GM19438 (cell line): ENCODE data around the gene ANKRD65.

Source experiments
- ATAC-seq: cut with Tn5 transposase; IDR thresholded peaks from one replicate; pipeline ENCODE4 v1.9.1; 2021; ENCODE audit warnings: low read depth; ENCODE audit not compliant: unreplicated experiment

The ANKRD65 gene

DNA sequence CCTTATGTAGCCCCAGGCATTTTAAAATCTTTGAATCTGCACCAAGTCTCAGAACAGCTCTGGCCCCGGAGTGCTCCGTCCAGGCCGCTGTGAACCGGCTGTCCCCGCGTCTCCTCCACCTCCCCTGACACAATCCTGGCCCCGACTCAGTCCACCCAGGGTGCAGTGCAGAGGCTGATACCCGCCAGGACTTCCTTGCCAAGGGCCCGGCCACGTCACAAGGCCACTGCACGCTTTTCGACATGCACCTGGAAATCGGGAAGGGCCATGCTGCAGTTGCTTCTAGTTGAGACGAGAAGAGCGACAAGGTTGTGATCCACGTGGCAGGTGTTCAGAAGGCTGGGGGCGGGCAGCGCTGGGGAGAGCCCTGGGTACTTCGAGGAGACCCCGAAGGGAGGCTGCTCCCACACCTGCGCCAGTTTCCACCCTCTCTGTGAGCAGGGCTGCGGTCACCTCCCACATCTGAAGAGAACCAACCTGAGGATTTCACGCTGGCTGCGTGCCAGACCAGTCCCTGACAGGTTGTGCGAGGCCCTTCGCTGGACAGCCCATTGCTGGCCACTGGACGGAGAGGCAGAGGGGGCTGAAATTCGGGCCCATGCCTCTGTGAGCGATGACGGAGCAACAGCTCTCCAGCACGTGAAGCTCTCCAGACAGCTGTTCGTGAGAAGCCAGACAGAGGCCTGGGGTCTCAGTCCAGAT lies 21.1 kb upstream of the ANKRD65 start:
- no peak for ATAC-seq

DNA sequence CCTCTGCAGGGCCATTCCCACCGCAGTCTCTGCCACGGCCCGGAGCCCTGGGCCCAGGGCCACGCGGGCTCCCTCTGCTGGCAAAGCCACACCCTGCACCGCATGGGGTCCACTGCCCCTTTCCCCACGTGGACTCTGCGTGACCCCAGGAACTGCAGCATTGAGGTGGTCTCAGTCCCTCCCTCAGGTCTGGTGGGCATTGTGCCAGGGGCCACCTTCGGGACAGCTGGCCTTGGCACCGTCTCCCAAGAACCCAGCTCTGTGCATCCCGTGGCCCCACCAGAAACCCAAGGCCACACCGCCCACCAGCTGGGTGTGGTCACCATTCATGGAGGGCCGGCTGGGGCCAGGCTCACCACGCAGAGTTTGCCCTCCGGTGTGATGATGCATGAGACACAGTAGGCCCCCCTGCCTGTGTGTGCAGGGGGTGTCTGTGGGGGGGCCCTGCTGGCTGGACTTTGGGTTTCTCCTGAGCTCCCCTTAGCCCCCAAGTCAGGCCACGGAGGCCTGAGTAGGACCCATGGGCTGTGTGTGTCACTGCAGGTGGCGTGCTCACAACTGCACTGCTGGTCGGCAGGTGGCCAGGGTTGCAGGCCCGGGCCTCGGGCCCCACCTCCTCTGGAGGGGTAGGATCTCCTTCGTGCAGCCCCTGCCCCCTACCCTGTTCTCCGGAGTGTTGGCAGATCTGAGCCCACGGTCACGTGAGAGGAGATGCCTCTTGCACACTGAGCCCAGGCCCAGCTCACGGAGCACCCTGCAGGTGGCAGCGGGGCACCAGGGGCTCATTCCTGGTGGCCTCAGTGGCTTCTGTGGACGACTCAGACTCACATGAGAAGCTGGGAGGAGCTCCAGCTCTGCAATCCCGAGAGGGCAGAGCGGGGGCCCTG lies 20.2 kb upstream of the ANKRD65 start:
- ATAC-seq, result no peak

DNA sequence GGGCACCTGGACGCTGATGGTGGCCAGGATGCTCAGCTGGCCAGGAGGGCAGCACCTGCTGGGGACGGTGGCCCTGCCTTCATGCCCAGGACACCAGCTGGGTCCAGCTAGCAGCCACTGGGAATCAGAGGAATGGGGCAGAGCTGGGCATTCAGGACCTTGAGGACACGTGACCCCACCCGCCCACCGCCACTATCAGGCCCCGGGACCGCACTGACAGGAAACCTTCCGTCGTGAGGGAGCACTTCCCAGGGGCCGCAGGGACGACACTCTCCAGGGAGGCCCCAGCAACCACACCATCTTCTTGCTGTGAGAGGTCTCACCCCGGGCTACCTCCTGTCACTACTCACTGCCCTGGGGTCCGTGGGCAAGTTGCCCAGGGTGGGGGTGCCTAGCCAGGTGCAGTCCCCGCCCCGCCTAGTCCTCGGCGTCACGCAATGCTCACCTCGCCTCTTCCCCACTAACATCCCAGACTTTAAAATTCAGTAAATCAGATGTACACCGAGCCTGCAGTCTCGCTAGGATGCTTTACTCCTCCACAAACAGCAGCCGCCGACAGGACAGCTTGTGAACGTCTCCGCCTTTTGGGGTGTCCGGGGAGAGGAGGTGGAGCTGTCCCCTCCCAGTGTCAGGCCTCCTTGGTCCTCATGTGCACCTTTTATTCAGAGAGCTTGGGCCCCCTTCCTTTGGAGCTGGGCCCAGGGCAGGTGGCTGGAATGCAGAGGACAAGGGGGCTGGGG lies 19.4 kb upstream of the ANKRD65 start:
- ATAC-seq, result no peak

DNA sequence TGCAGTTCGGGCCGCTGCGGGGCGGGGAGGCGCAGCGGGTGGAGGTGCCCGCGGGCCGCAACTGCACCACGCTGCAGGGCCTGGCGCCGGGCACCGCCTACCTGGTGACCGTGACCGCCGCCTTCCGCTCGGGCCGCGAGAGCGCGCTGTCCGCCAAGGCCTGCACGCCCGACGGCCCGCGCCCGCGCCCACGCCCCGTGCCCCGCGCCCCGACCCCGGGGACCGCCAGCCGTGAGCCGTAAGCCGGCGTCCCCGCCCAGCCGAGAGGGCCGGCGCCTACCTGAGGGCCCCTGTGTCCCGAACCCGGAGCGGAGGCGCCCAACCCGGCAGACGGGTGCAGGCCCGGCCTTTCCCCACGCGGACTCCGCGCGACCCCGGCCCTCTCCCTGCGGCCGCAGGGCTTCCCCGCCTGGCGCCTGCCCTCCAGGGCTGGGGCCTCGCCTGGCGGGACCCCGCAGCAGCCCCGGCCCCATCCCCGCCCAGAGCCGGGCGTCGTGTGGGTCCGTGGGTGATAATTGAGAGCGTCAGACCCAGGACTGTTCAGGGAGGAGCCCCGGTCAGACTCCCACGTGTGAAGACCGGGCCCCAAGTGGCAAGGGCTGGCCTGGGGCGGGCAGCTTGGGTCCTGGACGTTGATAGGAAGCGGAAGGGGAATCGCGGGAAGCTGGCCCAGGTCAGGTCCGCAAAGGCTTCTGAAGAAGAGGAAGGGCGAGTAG lies 18.6 kb upstream of the ANKRD65 start:
- no peak for ATAC-seq

DNA sequence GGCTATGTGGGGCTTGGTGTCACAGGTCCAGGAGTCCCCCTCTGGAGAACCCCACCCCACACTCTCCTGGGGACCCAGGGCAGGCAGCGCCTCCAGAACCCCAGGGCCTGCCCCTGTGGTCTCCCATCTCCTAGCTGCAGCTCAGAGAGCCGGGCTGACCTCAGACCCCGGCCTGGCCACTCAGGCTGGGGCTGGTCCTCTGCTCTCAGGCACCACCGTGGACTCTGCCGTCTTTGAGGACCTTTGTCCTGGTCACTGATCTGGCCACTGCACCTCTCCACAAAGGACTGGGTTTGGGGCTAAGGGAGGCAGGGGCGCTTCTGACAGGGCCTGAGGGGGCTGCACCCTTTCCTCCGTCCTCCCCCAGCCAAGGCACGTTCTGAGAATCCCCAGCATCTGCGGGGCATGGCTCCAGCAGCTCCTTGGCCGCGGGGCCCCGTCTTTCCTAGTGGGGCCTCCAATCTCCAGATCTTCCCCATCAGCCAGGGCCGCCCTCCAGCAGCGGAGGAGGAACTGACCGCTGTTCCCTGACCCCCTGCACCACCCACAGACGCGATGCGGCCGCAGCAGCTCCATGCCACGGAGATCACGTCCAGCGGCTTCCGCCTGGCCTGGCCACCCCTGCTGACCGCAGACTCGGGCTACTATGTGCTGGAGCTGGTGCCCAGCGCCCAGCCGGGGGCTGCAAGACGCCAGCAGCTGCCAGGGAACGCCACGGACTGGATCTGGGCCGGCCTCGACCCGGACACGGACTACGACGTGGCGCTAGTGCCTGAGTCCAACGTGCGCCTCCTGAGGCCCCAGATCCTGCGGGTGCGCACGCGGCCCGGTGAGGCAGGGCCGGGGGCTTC lies 17.7 kb upstream of the ANKRD65 start:
- ATAC-seq, result no peak

DNA sequence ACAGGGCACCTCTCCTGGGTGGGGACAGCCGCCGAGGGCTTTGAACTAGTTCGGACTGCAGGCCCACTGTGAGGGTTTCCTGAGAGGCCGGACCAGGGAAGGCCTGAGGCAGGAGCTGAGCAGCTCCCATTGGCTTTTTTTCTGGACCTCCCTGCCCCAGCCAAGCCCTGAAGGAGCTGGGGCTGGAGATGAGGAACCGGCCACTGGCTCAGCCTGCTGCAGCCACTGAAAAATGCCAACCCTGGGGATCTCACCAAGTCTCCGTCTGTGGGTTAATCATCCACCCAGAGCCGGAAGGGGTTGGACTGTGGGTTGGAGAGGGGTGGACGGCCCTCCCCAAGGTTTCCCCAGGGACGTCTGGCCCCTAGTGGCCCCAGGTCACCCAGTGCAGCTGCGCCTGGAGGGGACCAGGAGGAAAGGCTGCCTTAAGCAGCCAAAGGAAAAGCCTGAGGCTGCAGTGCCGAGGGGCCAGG lies 16.9 kb upstream of the ANKRD65 start:
- peak; percentile 56 for ATAC-seq

DNA sequence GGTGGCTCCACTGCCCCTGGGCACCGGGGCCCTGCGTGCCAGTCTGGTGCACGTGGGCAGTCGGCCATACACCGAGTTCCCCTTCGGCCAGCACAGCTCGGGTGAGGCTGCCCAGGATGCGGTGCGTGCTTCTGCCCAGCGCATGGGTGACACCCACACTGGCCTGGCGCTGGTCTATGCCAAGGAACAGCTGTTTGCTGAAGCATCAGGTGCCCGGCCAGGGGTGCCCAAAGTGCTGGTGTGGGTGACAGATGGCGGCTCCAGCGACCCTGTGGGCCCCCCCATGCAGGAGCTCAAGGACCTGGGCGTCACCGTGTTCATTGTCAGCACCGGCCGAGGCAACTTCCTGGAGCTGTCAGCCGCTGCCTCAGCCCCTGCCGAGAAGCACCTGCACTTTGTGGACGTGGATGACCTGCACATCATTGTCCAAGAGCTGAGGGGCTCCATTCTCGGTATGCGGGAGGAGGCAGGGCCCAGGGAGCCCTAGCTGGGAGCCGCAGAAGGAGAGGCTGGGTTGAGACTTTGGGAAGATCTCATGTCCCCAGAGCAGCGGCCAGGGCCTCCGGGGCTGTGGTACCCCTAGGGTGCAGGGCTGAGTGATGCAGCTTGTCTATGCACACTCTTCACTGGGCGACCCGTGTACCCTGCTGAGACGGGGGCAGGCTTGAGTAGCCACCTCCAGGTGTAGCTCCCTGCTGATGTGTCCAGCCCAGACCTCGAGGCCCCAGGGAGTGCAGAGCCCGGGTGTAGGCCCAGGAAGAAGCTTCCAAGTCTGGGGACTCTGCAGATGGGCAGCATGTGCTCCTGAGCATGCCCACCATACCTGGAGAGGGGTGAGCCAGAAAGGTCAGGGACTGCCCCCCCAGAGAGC lies 16.2 kb upstream of the ANKRD65 start:
- ATAC-seq, result no peak

DNA sequence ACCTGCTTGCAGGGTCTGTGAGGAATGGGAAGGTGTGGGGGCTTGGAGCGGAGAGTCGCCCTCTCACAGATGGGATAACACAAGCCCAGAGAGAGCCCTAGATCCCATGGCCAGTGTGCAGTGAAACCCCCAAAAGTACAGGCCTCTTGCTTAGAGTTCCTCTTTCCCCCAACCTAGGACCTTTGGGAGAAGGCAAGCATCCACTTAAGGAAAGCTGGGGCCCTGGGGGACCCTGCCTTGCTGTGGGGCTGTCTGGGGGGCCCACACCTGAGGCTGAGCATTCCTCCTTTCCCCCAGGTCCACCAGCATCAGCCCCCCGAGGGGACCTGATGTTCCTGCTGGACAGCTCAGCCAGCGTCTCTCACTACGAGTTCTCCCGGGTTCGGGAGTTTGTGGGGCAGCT lies 15.6 kb upstream of the ANKRD65 start:
- ATAC-seq, result no peak

DNA sequence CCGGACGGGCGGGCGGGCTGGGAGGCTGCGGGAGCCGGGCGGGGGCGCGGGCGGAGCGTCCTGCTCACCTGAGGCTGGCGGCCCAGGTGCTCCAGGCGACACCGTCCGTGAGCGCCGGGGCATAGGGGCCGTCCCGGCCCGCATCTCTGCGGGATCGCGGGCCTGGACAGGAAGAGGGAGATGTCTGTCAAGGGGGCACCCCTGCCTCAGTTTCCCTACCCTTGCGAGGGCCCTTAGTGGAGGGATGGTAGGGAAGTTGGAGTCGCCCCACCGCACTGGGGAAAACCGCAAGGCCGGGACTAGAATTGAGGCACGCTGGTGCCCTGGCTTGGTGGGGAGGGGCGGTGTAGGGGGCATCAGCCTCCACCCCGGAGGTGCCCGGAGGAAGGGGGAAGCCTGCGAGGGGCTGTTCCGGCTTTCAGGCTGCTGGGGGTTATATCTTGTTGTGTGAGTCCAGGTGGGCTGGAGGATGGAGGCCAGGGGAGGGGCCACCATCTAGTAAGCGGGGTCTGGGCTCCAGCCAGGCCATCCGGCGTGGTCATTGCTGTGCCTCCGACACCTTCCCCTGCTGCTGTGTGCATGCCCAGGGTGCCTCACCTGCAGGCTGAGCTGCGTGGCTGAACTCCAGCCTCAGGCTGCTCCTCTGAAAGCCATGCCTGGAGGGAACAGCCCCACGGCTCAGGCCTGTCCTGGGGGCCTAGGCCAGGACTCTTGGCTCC lies 15.0 kb upstream of the ANKRD65 start:
- no peak for ATAC-seq

DNA sequence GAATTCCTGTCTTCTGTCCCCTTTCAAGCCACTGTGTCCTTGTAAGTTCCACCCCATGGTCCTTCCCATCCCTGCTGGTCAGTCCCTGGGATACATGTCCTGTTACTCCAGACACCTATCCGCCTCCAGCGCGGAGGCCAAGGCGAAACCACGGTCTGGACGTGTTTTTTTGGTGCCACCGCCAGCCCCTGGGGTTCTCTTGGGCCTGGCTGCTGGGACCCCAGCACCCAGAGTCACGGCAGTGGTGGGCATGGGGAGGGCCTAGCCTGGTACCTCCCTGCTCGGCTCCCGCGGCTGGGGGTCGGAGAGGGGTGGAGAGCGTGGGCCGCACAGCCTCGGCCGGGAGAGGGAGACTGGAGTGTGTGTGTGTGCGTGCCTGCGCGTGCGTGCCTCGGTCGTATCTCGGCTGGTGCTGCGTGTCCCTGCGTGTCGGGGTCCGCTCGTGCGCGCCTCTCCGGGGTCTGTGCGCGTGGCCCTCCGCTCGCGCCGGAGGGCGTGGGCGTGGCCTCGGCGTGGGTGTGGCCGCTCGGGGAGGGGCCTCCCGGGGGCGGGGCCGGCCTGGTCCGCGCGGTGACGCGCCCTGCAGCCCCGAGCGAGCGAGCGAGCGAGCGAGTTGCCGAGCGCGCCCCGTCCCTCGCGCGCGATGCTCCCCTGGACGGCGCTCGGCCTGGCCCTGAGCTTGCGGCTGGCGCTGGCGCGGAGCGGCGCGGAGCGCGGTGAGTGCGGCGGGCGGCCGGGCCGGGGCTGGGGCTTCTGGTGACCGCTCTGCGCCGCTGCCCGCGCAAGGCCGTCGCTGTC lies 14.2 kb upstream of the ANKRD65 start, which contains the start of gene VWA1:
Gene VWA1, plus strand, starts transcription at position 585 of the 798 bp plus-strand sequence. Its CDS starts 59 bp downstream, at position 644.
- no peak for ATAC-seq

DNA sequence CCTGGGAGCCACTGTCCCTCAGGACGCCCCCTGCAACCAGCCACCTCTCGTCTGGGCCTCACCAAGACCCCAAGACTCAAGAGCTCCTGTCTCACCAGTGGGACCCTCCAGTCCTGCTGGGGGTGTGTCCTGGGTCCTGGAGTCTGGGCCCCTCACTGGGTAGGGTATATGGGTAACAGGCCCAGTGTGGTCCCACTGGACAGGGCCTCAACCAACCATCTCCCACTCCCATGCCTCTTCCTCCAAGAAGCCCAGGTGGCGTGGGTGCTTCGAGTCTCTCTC lies 13.7 kb upstream of the ANKRD65 start:
- no peak for ATAC-seq

DNA sequence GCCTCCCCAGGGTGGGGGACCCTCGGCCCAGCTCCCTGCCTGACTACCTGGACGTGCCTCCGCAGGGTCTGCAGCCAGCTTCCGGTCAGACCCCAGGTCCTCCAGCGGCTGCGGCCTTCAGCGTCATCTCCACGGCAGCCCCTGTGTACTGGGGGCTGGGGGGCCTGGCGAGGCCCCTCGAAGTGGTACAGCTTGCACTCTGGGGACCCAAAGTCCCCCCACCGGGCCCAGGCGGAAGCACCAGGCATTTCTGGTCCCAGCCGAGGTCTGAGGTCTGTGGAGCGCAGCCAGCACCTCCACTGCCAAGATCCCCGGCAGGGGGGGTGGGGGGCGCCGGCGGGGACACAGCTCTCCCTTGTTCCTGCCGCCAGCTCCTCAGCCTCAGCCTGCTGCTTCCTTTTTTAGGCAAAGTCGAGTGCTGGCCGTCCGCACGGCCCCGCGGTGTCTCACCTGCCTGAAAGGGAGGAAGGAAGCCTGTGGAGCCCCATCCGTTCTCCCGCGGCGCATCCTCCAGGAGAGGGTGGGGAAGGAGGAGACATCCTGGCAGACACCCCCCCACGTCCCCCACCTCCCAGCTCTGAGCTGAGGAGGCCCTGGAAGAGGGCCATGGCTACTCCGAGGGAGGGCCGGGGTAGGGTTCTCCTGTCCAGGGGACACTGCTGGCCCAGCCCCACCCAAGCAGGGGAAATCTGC lies 13.2 kb upstream of the ANKRD65 start:
- no peak for ATAC-seq

DNA sequence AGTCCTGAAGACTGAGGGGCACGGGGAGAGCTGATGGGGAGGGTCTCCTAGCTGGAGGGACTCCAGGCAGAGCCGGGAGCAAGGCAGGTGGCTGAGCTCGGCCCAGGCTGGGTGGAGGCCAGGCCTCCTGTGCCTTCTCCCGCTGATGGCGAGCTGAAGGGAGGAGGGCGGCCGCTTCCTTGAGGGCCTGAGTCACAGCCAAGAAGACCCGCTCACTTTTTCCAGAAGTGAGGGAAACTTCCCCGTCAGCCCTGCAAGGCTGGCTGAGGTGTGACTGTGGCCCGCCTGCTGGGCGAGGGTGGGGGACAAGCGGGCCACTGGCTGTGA lies 12.7 kb upstream of the ANKRD65 start:
- ATAC-seq, result no peak

DNA sequence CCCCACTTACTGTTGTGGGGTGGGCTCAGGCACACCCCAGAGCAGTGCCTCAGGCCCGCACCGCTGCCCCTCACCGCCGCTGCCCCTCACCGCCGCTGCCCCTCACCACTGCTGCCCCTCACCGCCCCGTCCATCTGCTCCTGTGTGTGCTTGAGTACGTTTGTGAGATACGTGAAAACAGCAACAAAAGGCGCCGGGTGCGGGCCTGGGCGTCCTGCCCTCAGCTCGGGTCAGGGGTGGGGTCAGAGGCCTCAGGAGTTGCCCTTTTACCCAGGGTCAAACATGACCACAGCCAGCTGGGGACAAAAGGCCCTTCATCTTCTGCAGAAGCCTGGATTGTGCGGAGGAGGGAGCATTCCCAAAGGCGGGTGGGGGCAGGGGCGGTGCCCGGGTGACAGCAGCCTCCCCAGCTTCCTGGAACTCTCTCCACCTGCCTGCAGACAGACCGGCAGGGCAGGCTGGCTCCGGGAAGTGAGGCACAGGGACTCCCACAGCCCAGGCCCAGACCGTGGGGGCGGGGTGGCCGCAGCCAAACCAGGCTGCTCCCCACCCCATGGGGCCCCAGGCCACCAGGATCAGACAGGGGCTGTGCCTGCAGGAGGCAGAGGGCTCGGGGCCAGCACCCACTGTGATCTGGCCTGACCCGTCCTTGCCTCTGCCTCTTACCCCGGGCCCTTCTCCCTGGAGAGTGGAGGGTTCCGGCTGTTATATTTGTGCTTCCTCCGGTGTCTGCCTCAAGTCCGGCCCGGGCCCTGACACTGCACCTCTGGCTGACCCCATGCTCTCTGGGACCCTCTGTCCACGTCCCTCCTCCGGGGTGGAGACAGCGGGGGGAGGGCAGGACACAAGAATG lies 12.1 kb upstream of the ANKRD65 start:
- no peak for ATAC-seq

DNA sequence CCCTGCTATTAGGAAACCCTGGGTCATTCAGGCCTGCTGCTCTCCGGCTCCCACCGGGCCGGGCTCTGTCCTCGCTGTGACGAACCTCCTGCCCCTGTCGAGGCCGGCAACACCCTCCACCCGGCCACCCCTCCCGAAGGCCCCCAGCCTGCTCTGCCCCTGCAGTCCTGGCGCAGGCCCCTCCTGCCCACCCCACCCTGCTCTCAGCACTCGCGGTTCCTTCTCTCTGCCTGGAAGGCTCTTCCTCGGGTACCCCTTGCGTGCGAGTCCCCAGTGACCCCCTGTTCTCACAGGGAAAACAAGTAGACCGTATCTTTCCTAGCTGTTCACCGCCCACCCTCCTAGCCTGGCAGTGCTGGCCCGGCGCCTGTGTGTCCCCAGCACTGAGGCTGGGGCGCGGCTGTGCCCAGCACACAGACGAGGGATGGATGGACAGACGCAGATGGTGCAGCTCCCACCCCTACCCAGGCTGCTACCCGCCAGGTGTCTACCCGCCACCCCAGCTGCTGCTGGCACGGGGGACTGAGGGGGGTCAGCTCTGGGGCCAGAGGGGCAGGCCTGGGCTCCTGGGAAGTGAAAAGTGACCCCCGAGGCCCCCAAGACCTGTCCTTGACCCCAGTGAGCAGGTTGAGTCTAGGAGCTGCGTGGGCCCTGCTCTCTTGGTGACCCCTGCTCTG lies 11.3 kb upstream of the ANKRD65 start:
- ATAC-seq, result no peak
